HCT116 (cell line): ENCODE data around the gene YIPF2. TPM values are rescaled to one million over a fixed set of nuclear protein-coding genes. Genes with fewer than 3 reads are reported as not detected.
A peak's percentile ranks its signal among the peaks of the same experiment; 100 is the strongest.
"Not testable (repeated sequence)": the region's sequence is repeated elsewhere in the genome, so short reads cannot be mapped to it uniquely, and the experiment has no call there.

ENCODE experiments used
- ATAC-seq: fragments of 200-7000 bp; cut with Tn5 transposase; 2 replicates; pipeline ENCODE4 v1.9.1; 2020; ENCODE audit warnings: mild to moderate bottlenecking, moderate library complexity
- BruUV-seq: library from RNA; stranded (reverse); fragments of 400-500 nt; replicated peaks from 2 replicates; lab custom pipeline; 2021; lab: Mats Ljungman, UMichigan
- CTCF ChIA-PET: fragments of 300-600 bp; sonication (Branson Sonifier 250); formaldehyde crosslinking; loops from one replicate; lab custom pipeline; 2021; ENCODE audit warnings: antibody characterized with exemption; lab: Charles Lee
- POLR2A ChIA-PET: fragments of 300-600, 350-600 bp; sonication (Branson Sonifier 250); formaldehyde crosslinking; loops from one replicate; lab custom pipeline; 2021; ENCODE audit warnings: antibody characterized with exemption; lab: Charles Lee
- RAD21 ChIA-PET, 2 experiments: fragments of 300-600 bp; sonication (Branson Sonifier 250); formaldehyde crosslinking; loops; one replicate each; lab custom pipeline; 2023; ENCODE audit warnings: low total read pairs in 2 of 2; ENCODE audit not compliant: uncharacterized antibody in 2 of 2, unreplicated experiment in 2 of 2, low non-redundant PET in 1 of 2; lab: Charles Lee
- DNase-seq: peaks from one replicate; pipeline ENCODE4 v3.0.0-alpha.2; 2010; ENCODE audit warnings: low read depth, low spot score
- H2AFZ ChIP-seq: fragments of 200-600 bp; shearing (Covaris generic), sonication (generic); 2 replicates; pipeline ENCODE4 v1.6.1; 2017; ENCODE audit warnings: low read depth, mixed run types, mixed read lengths, antibody characterized with exemption, low read length; ENCODE audit not compliant: poor library complexity, severe bottlenecking
- H3K27ac ChIP-seq: 2 replicates; pipeline ENCODE4 v1.5.1; 2012; ENCODE audit warnings: low read depth, low read length
- H3K27me3 ChIP-seq: fragments of 200-600 bp; sonication (generic); 2 replicates; pipeline ENCODE4 v1.6.1; 2016; ENCODE audit warnings: mixed run types, low read length, mixed read lengths; ENCODE audit not compliant: insufficient read depth
- H3K36me3 ChIP-seq, 2 experiments: fragments of 200-500 bp in 1 of 2; fragments of 200-600 bp in 1 of 2; sonication (Bioruptor generic) in 1 of 2; sonication (generic) in 1 of 2; 2 replicates each; pipeline versions ENCODE4 v1.5.1 to v1.6.1; 2014 to 2016; ENCODE audit warnings: low read length in 2 of 2, inconsistent platforms in 1 of 2, mixed read lengths in 1 of 2, mixed run types in 1 of 2; ENCODE audit not compliant: insufficient read depth in 2 of 2, control insufficient read depth in 1 of 2
- H3K4me1 ChIP-seq, 2 experiments: fragments of 200-600 bp in 1 of 2; sonication (generic) in 1 of 2; 2 replicates each; pipeline versions ENCODE4 v1.5.1 to v1.6.1; 2012 to 2017; ENCODE audit warnings: low read length in 2 of 2, inconsistent platforms in 1 of 2, mild to moderate bottlenecking in 1 of 2, mixed read lengths in 1 of 2, mixed run types in 1 of 2, moderate library complexity in 1 of 2; ENCODE audit not compliant: insufficient read depth in 2 of 2, control insufficient read depth in 1 of 2
- H3K4me2 ChIP-seq: fragments of 200-600 bp; sonication (generic); 2 replicates; pipeline ENCODE4 v1.6.1; 2017; ENCODE audit warnings: mixed run types, low read length, mixed read lengths
- H3K4me3 ChIP-seq, 2 experiments: fragments of 200-600 bp in 1 of 2; sonication (generic) in 1 of 2; replicated peaks in 1 of 2; 2 replicates each; pipeline ENCODE4 v1.5.1; 2011 to 2016; ENCODE audit warnings: low read length in 2 of 2, control low read depth in 1 of 2, low read depth in 1 of 2, mild to moderate bottlenecking in 1 of 2, mixed read lengths in 1 of 2, mixed run types in 1 of 2
- H3K79me2 ChIP-seq: fragments of 200-600 bp; sonication (generic); 2 replicates; pipeline ENCODE4 v1.6.1; 2017; ENCODE audit warnings: mild to moderate bottlenecking, mixed run types, low read length, moderate library complexity, mixed read lengths; ENCODE audit not compliant: insufficient read depth
- H3K9ac ChIP-seq: fragments of 200-600 bp; sonication (generic); 2 replicates; pipeline ENCODE4 v1.6.1; 2016; ENCODE audit warnings: low read length, mixed read lengths
- H3K9me2 ChIP-seq: fragments of 200-600 bp; sonication (generic), shearing (Covaris generic); 2 replicates; pipeline ENCODE4 v1.6.1; 2017; ENCODE audit warnings: mixed run types, mild to moderate bottlenecking, moderate library complexity; ENCODE audit not compliant: insufficient read depth
- H3K9me3 ChIP-seq, 2 experiments: fragments of 200-500 bp in 1 of 2; fragments of 200-600 bp in 1 of 2; sonication (Bioruptor generic) in 1 of 2; sonication (generic) in 1 of 2; 2 replicates each; pipeline ENCODE4 v1.6.1; 2014 to 2017; ENCODE audit warnings: low read length in 2 of 2, mixed read lengths in 2 of 2, inconsistent platforms in 1 of 2, low read depth in 1 of 2, mild to moderate bottlenecking in 1 of 2, mixed run types in 1 of 2, moderate library complexity in 1 of 2; ENCODE audit not compliant: control insufficient read depth in 1 of 2, insufficient read depth in 1 of 2
- H4K20me1 ChIP-seq: fragments of 200-600 bp; sonication (generic), shearing (Covaris generic); 2 replicates; pipeline ENCODE4 v1.6.1; 2017; ENCODE audit warnings: mixed run types, mild to moderate bottlenecking, moderate library complexity; ENCODE audit not compliant: insufficient read depth
- CBX3 ChIP-seq: IDR thresholded peaks from 2 replicates; pipeline ENCODE4 v1.6.1; 2012; ENCODE audit warnings: low read depth
- CEBPB ChIP-seq: IDR thresholded peaks from 2 replicates; pipeline ENCODE4 v1.6.1; 2012; ENCODE audit warnings: low read depth
- EGR1 ChIP-seq: IDR thresholded peaks from 2 replicates; pipeline ENCODE4 v1.6.1; 2012; ENCODE audit warnings: low read depth
- ELF1 ChIP-seq: IDR thresholded peaks from 2 replicates; pipeline ENCODE4 v1.6.1; 2012; ENCODE audit warnings: low read depth, borderline replicate concordance
- EZH2 ChIP-seq: fragments of 200-600 bp; sonication (generic); IDR thresholded peaks from 2 replicates; pipeline ENCODE4 v1.6.1; 2017; ENCODE audit warnings: antibody characterized with exemption, mixed run types
- EZH2phosphoT487 ChIP-seq: fragments of 200-600 bp; IDR thresholded peaks from 2 replicates; pipeline ENCODE4 v1.6.1; 2018; ENCODE audit warnings: antibody characterized with exemption, borderline replicate concordance
- JUND ChIP-seq: IDR thresholded peaks from 2 replicates; pipeline ENCODE4 v1.6.1; 2012
- POLR2AphosphoS5 ChIP-seq: IDR thresholded peaks from 2 replicates; pipeline ENCODE4 v1.6.1; 2011; ENCODE audit warnings: mild to moderate bottlenecking, low read depth, low read length, moderate library complexity
- RAD21 ChIP-seq: IDR thresholded peaks from 2 replicates; pipeline ENCODE4 v1.6.1; 2012; ENCODE audit warnings: low read depth, mild to moderate bottlenecking
- SIN3A ChIP-seq: IDR thresholded peaks from 2 replicates; pipeline ENCODE4 v1.6.1; 2012; ENCODE audit warnings: low read depth
- SP1 ChIP-seq: IDR thresholded peaks from 2 replicates; pipeline ENCODE4 v1.6.1; 2012; ENCODE audit warnings: low read depth
- SRF ChIP-seq: IDR thresholded peaks from 2 replicates; pipeline ENCODE4 v1.6.1; 2012; ENCODE audit warnings: low read depth
- YY1 ChIP-seq: IDR thresholded peaks from 2 replicates; pipeline ENCODE4 v1.6.1; 2011; ENCODE audit warnings: low read length, low read depth, moderate library complexity, mild to moderate bottlenecking; ENCODE audit not compliant: insufficient replicate concordance; ENCODE audit errors: extremely low read depth
- ZNF274 ChIP-seq: fragments of 200-500 bp; sonication (Bioruptor generic); IDR thresholded peaks from 2 replicates; pipeline ENCODE4 v1.6.1; 2014; ENCODE audit warnings: mild to moderate bottlenecking, low read depth, low read length, inconsistent platforms
- intact Hi-C: fragments of 100-400 bp; cut with micrococcal nuclease; formaldehyde crosslinking; loops from 2 replicates; pipeline ENCODE4 v1.10.0; 2022
- total RNA-seq: library from RNA; stranded (reverse); gene quantifications from one replicate; pipeline ENCODE4 v1.2.1, GENCODE V29; 2021; ENCODE audit not compliant: unreplicated experiment
- TF ChIP-seq, protein P1 (sequence below): IDR thresholded peaks from 2 replicates; pipeline ENCODE4 v1.6.1; 2012
- TF ChIP-seq, protein P2 (sequence below): IDR thresholded peaks from 2 replicates; pipeline ENCODE4 v1.6.1; 2012

Gene YIPF2
- total RNA-seq, 1 experiment from 2014 or later, result 44.7 TPM

DNA sequence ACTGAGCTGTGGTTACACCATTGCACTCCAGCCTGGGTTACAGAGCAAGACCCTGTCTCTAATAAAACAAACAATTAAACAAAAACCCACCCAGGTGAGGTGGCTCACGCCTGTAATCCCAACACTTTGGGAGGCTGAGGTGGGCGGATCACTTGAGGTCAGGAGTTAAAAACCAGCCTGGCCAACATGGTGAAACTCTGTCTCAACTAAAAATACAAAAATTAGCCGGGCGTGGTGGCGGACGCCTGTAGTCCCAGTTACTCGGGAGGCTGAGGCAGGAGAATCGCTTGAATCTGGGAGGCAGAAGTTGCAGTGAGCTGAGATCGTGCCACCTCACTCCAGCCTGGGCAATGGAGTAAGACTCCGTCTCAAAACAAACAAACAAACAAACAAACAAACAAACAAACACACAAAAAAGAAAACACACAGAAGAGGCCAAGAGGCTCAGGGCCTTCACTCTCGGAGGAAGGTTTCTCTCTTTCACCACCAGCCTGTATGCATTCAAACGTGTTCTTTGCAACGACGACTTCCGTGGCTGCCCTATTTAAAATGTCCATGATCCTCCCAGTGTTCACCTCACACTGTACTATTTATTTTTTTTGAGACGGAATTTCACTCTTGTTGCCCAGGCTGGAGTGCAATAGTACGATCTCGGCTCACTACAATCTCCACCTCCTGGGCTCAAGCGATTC lies 31.0 kb upstream of the YIPF2 start:
- CTCF ChIA-PET, result interaction anchor here (0.6 to 1.8 kb wide), 3 partner anchors 12 to 22 kb away, joined by 3 to 4 read pairs (median 4); no protein-coding TSS in a partner anchor
- DNase-seq, result not testable (repeated sequence)

DNA sequence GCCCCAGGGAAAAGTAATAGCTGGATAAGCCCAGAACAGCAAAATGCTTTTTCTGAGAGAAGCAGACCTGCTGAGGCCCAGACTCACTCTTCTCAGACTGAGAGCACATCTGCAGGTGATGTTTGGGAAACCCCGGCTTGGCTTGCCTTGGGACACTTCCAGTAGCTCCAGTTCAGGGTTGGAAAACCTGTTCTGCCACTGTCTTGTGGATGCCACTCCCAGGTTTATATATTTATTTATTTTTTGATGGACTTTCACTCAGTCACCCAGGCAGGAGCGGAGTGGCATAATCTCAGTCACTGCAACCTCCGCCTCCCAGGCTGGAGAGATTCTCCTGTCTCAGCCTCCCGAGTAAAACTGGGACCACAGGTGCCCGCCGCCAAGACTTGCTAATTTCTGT lies 24.4 kb upstream of the YIPF2 start:
- H4K20me1 ChIP-seq, result no peaks in the 10 kb centered on the region
- no peak overlapping the region for H3K27ac ChIP-seq
- peaks cover 24 to 37% of the 10 kb centered on the region in 2 experiments for H3K4me1 ChIP-seq
- ChIA-PET CTCF (interaction anchor here (1.0 kb wide), 1 partner anchor 11 kb away, joined by 7 read pairs; no protein-coding TSS in a partner anchor), RAD21 (interaction anchor here in 1 of 2 experiments (1.0 kb wide), 1 partner anchor 13 kb away, joined by 4 read pairs; no protein-coding TSS in a partner anchor), POLR2A (interaction anchor here (1.3 kb wide), 1 partner anchor 14 kb away, joined by 3 read pairs; no protein-coding TSS in a partner anchor)
- no peaks in the 10 kb centered on the region for H3K9me2 ChIP-seq
- BruUV-seq, result no TSS peak
- no peaks in the 10 kb centered on the region for H3K9me3 ChIP-seq
- no peak overlapping the region for H3K4me3 ChIP-seq
- no peak for TF ChIP-seq EZH2
- TF ChIP-seq, protein P1, sequence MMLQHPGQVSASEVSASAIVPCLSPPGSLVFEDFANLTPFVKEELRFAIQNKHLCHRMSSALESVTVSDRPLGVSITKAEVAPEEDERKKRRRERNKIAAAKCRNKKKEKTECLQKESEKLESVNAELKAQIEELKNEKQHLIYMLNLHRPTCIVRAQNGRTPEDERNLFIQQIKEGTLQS, result no peak
- TF ChIP-seq ELF1, result no peak
- TF ChIP-seq CBX3, result no peak
- TF ChIP-seq SIN3A, result no peak
- TF ChIP-seq EGR1, result no peak
- no peak for TF ChIP-seq RAD21
- TF ChIP-seq JUND, result no peak; the same call in 1 of the 2 replicates
- TF ChIP-seq, protein P2, sequence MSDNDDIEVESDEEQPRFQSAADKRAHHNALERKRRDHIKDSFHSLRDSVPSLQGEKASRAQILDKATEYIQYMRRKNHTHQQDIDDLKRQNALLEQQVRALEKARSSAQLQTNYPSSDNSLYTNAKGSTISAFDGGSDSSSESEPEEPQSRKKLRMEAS, result peak; percentile 24; the same call in 1 of the 2 replicates
- TF ChIP-seq CEBPB, result no peak
- TF ChIP-seq YY1, result no peak
- TF ChIP-seq EZH2phosphoT487, result no peak
- no peak for TF ChIP-seq SRF
- peak; percentile 56 for TF ChIP-seq SP1
- TF ChIP-seq POLR2AphosphoS5, result no peak
- TF ChIP-seq ZNF274, result no peak
- 0 out of 2 replicates have a peak overlapping the region, but pooled peaks have one; percentile 2 for H3K9ac ChIP-seq
- H3K4me2 ChIP-seq, result peak overlapping the region; percentile 44
- H3K36me3 ChIP-seq, result no peaks in the 10 kb centered on the region
- intact Hi-C loops, result no loop called here
- peak; percentile 47 for ATAC-seq
- no peaks in the 10 kb centered on the region for H3K79me2 ChIP-seq
- peak; percentile 26 for DNase-seq
- no peaks in the 10 kb centered on the region for H3K27me3 ChIP-seq
- no peak overlapping the region for H2AFZ ChIP-seq

More for the DNA sequence above, 31.0 kb upstream of the YIPF2 start:
- BruUV-seq, H3K27me3 ChIP-seq, H4K20me1 ChIP-seq, RAD21 ChIA-PET, ATAC-seq, H3K9me2 ChIP-seq, H2AFZ ChIP-seq, POLR2A ChIA-PET, intact Hi-C loops, H3K9me3 ChIP-seq, H3K36me3 ChIP-seq: not testable (repeated sequence)
- Histone ChIP-seq H3K4me3 (peak overlapping the region; percentile 75 to 83), H3K27ac (peak overlapping the region; percentile 74), H3K79me2 (peaks cover 32% of the 10 kb centered on the region), H3K9ac (peak overlapping the region; percentile 91), H3K4me2 (peak overlapping the region; percentile 91), H3K4me1 (peaks cover 16 to 31% of the 10 kb centered on the region in 2 experiments; a peak in 3 of 4 replicates)
